COLO668 (cell line): ENCODE results near the gene NEK6.
A peak's percentile ranks its signal among the peaks of the same experiment; 100 is the strongest.

Experiments
- DNase-seq: peaks from one replicate; lab custom pipeline; 2025; ENCODE audit not compliant: unreplicated experiment; lab: John Stamatoyannopoulos, UW

Gene NEK6

GRCh38 chr9:124274738-124275137 lies 17.0 kb downstream of the NEK6 start:
- DNase-seq, result no peak

GRCh38 chr9:124277420-124277819 lies 19.7 kb downstream of the NEK6 start:
- no peak for DNase-seq

- DNase-seq, result peak; percentile 11
Observed at GRCh38 chr9:124278054-124278540, 20.3 kb downstream of the NEK6 start.

GRCh38 chr9:124279531-124280175 lies 21.9 kb downstream of the NEK6 start:
- DNase-seq, result no peak

GRCh38 chr9:124280176-124280691 lies 22.5 kb downstream of the NEK6 start:
- no peak for DNase-seq

GRCh38 chr9:124281931-124282371 lies 24.2 kb downstream of the NEK6 start:
- no peak for DNase-seq

GRCh38 chr9:124282442-124283227 lies 24.9 kb downstream of the NEK6 start:
- no peak for DNase-seq

- DNase-seq, result no peak
Observed at GRCh38 chr9:124283228-124283814, 25.6 kb downstream of the NEK6 start.

- DNase-seq, result peak; percentile 28
Observed at GRCh38 chr9:124284237-124284831, 26.6 kb downstream of the NEK6 start.

- no peak for DNase-seq
Observed at GRCh38 chr9:124284940-124285441, 27.2 kb downstream of the NEK6 start.

GRCh38 chr9:124285490-124285889 lies 27.7 kb downstream of the NEK6 start:
- no peak for DNase-seq

GRCh38 chr9:124285903-124286291 lies 28.1 kb downstream of the NEK6 start:
- DNase-seq, result no peak

- no peak for DNase-seq
Observed at GRCh38 chr9:124286292-124286931, 28.7 kb downstream of the NEK6 start.

GRCh38 chr9:124290053-124290591 lies 32.4 kb downstream of the NEK6 start:
- DNase-seq, result peak; percentile 40

- no peak for DNase-seq
Observed at GRCh38 chr9:124290743-124291554, 33.2 kb downstream of the NEK6 start.

- no peak for DNase-seq
Observed at GRCh38 chr9:124291801-124292396, 34.1 kb downstream of the NEK6 start.

- no peak for DNase-seq
Observed at GRCh38 chr9:124292696-124293593, 35.2 kb downstream of the NEK6 start.
